ENCODE data around the gene DAPL1.

The DAPL1 gene, protein sequence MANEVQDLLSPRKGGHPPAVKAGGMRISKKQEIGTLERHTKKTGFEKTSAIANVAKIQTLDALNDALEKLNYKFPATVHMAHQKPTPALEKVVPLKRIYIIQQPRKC

DNA sequence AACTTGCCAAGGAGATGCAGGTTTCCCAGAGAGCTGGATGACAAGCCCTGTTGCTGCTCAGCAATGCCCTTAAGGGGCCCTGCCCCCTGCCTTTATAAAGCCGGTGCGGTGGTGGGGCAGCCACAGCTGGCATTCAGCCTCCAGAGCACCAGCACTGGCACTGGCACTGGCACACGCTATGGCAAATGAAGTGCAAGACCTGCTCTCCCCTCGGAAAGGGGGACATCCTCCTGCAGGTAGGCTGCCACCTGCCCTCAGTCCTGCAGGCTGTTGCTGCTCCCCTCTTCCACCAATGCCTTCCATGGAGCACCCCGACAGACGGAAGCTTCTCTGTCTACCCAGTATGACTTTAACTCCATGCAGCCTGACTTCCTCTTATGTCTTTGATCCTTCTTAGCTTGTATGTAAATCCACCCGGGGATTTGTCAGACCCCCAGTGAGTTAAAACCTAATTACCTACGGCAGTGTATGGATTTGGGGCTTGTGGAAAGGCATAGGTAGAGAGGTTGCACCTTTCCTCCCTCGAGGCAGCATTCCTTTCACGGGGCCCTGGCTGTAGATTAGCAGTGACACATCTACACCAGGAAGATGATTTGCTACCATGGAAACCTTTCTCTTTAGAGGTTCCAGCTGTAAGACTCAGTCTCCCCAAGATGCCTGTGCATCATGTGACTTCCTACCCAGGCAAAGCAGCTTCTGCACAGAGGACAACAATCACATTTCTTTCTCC is at the start of gene DAPL1:
TSS of gene DAPL1 (plus strand) at position 123 of the 730 bp plus-strand sequence. CDS start at position 179, 56 bp downstream.
- DNase-seq = peak; percentile 34

DNA sequence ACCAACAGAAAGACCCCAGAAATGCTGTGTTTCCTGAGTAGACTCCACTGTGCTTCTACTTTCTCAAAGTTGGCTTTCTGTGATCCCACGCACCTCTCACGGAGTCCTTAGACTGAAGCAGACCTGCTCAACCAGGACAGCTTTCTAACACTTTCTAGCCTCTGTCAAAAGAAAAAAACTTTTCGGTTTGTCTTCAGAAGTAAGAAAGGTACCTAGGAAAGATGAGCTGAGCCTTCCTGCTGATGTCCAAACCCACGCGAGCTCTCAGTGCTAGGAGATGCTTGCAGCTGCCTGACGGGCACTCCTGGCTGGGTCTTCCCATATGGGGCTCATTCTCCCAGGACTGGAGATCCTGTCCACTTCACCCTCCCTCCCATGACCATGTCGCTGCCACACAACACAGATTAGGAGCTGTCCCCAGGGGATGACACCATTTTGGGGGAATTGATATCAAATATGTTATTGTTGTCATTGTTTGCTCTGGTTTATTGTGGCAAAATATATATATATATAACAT is 49.2 kb upstream of the DAPL1 start:
- DNase-seq = no peak

DNA sequence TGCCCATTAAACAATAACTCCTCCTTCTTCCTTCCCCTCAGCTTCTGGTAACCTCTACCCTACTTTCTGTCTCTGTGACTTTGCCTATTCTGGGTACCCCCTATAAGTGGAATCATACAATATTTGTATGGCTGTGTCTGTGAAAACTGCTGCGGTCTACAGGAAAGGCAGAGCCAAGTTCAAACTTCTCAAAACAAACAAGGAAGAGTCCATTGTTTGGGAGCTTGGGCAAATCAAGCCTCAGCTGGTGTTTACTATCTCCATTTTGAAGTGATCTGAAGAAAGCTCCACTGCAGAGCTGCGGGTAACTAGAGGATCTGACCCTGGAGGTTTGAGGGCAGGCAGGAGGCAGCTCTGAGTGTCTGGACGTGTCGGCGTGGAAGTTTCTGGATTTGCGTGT is 48.6 kb upstream of the DAPL1 start:
- no peak for DNase-seq

DNA sequence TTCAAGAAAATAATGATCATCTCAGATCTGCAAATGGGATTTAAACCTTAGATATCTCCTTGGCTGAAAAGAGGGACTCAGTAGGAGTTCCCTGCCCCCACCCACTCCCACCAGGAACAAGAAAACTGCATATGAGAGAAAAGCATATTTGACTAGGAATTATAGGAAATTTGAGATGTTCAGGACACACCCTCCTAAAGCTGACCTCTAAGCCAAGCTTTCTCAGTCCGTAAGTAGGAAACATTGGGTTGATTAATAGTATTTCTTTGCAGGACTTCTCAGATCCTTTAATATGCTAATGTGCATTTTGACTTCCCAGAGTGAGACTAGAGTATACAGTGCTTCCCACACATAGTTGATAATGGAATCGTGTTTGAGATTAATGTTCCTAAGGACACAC is 47.8 kb upstream of the DAPL1 start:
- DNase-seq = no peak

DNA sequence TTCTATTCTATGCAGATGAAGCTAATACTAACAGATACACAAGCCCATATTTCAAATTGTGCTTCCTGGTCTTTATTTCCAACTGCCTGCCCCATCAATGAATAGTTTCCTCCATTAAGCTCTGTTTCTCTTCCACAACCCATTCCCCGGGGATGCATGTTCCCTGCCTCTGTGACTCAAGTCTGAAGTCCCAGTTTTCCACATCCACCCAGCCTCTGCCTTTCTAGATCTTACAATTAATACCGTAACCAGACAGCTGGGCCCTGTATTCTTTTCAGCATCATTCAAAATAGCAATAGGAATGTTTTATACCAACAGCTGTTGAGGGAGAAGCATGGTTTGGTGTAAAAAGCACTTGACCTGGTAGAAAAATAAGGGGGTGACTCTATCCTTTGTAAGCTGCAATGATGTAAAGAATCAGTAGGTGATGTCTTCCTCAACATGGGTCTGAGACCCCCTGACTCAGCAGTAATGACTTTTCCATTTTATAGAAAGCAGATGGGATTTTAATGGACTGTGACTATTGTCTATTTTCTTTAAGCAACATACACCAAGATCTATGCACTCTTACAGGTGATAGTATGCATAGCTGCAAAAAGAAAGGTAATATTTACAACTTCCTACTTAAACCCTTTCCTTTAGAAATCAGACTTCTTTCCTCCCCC is 46.1 kb upstream of the DAPL1 start:
- DNase-seq = no peak

DNA sequence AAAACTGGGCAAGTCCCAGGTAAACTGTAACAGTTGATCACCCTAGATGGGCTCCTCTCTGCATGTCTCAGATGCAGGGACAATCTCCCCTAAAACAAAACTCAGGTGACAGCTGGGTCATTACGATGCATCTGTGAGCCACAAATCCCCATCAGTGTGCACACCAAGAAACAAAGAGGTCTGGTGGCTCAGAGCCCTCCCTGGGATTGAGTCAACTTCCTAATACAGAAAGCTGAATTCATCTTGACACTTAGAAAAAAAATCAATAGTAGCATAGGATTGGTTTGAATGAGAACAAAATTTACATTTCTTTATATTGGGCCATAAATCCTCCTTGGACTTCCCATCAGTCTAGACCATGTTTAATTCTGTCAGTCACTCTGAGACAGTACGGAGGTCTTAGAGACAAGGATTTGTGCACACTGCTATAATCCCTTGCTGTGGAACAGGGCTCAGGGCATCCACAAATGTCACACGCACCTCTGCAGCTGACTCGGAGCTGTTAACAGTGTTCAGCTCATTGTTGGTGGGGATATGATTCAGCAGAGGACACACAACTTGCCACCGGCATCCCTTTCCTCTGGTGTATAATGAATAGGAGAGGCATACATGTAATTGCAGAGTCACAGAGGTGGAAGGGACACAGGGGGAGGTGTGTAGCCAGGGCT is 44.5 kb upstream of the DAPL1 start:
- no peak for DNase-seq

DNA sequence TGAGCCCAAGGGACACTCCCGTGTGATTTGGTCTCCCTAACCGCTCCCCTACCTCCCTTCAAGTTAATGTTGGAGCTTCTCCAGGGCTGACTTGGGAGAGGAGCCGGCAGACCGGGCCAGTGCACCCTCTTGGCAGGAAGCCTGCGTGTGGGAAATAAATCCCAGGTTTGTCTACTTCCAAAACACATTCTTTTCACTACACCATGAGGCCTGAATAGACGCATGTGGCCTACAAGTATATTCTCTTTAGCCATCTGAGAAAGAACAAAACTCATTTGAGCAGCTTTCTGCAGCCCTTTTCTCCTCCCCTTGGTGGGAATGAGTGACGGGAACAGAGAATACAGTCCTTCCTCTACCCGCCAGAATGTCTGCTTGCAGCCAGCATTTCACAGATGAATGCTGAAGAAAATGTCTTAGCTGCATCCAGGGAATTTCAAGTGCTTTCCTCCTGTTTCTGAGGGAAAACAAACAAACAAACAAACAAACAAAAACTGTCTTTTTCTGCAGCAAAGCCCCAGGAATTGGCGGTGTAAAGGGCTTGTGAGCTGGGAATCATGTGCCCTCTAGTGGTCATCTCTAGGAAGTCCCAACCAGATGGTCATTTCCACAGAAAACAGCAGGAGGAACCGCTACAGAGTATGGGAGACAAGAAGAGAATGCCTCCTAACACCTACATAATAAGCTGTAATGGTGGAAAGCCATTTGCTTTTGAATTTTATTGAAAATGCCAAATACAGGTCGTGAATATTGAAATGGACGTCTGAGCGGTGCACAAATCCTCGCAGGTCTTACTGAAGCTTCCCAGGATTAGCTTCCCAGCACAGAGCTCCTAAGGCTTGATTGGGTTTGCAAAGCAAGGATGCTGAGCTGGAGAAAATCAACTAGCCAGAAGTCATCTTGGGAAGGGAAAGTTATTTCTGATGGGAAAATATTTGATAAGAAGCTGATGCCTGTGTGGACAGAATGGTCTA is 41.2 kb upstream of the DAPL1 start:
- peak; percentile 15 for DNase-seq

DNA sequence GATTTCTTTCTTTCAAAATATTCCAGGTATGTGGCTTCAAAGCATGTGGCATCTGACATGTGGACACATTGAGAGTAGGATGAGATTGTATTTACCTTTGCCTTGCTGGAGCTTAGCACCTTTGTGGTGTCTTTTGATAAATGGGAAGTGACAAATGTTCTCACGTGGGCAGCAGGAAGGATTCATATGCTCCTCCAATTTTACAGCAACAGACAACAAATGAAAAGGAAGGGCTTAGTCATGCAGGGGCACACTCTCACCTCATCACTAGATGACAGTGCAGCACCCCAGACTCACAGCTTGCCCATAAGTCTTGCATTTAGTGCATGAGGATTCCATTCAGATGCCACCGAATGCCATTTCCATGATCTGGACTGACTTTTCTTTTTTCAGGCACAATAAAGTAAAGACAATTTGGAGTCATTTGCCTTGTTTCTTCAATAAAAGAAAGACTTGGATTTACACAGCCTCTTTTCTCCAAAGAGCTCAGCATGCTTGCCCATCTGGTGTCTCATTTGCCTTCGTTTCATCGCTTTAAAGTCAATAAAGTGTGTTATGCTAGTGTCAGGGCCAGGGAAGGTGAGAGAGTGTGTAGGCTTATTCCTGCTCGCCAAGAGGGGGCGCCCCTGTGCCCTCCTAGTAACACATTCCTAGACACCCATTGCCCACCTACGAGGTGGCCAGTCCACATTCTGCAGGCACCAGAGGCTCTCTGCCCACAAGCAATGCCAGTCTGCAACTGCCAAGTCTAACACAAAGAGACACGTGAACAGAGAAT is 39.6 kb upstream of the DAPL1 start:
- DNase-seq = no peak

DNA sequence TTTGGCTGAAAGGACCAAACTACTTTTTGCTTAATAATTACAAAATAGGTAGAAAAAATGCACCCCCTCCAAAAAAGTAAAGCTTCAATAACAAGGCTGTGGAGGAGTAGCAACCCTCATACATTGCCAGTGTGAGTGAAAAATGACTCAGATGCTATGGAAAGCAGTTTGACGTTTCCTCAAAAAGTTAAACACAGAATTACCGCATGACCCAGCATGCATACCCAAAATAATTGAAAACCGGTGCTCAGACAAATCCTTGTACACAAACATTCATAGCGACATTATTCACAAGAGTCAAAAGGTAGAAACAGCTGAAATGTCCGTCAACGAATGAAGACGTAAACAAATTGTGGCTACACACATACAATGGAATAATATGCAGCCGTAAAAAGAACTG is 38.8 kb upstream of the DAPL1 start:
- DNase-seq = no peak

DNA sequence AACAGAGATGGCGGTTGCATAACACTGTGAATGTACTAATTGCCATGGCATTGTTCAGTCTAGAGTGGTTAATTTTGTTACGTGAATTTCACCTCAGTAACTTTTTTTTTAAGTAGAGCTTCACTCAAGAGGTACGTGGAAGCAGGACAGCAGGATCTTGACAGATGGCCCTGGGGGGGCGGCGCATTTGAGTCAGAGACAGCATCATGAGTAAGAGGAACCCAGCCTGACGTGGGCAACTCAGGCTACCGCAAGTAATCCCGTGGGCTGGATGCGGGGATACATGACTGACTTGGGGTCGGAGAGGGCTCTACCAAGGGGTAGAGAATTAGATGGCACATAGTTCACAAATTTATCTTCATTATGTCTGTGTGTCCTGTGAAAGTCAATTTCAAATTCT is 38.1 kb upstream of the DAPL1 start:
- no peak for DNase-seq

DNA sequence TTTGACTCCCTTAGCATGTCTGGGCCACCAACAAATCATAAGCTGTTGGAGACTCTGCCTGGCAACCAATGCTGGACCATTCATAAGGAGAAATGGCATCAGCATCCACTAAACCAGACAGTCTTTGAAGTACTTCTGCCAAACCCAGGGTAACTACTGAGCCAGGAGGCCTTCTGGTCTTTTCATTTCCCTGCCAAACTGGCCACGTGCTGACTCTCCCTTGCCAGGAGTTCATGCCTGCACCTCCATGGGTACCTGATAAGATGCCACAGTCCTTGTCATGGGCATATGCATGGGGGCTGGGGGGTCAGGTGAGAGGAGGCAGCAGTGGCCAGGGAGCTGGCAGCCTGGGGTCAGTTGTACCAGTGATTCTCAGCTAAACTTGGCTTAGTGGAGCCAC is 34.2 kb upstream of the DAPL1 start:
- no peak for DNase-seq

DNA sequence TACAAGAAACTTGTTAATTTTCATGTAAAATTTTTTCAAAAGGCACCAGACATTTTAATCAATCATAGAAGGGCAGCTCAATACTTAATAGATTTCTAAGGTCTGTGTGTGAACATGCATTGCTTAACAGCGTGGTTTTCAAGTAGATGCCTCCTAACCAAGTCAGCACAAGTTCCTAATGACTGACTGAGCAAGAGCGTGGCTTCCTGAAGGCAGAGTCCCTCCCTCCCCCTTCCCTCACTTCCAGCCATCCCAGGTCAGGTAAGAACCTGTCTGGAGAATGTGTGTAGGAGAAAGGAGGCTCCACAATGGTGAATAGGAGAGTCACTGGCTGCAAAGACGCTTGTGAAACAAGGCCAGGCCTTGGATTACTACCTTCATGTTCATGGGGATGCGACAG is 33.5 kb upstream of the DAPL1 start:
- no peak for DNase-seq

DNA sequence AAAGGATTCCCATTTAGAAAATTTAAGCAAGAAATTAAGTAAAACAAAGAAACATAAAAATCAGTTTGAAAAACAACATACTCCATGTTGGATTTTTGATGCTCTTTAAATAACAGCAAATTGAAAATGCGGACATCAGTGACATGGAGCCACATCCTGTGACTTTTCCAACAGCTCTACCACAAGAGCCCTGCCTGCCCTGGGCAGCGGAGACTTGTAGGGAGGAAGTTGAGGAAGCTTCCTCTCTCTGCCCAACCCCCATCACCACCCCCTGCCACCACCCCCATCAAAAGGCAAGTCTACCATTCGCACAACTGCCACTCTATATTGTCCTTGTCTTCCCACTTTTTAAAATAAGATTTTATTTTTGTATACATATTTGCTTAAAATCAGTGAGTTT is 32.8 kb upstream of the DAPL1 start:
- DNase-seq = no peak

DNA sequence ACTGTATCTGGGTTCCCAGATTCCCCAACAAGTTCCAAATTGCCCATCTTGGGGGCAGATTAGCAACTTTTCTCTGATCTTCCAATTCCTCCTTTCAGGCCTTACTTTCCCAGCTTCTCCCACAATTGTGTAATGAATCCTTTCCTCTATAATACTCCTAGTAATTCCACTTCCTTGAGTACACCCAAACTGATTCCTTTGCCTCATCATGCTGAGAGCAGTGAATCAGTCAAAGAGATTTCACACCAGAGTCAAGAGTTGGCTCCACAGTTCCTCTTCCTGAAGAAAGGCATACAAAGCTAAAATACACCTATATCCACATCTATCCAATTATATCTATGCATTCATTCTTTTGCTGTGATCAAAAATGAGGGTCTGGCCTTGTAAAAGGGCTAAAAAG is 28.6 kb upstream of the DAPL1 start:
- DNase-seq = no peak

DNA sequence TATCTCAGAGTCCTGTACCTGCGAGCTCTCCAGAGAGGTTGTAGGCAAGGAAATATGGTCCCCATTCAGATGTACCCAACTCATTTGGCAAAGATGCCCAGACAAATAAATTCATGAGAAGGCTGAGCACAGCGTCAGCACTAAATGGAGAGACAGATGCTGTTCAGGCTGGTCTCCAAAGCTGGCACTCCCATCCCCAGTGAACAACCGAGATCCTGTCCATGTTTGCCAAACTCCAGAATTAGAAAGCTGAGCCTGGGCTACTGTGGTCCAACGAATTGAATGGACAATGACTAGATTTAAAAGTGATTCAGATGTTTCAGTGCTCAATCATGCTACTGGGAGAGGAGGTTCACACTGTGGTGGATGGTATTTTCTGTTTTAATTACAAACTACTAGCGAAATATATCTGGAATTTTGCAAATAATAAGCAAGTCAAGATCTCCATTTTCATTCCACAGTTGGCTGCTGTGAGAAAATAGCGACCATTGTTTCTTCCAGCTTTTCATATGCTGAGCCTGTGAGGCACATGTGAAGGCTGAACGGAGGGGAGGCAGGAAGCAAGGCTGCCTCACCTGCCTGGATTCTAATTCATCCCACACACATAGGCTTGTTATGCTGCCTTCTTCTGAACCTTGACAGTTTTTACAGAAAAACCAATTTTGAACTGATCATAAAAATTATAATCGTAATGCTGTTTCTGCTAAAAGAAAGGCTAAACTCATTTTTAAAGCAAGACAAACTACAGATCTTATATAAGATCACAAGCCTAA is 22.6 kb upstream of the DAPL1 start:
- DNase-seq = no peak

DNA sequence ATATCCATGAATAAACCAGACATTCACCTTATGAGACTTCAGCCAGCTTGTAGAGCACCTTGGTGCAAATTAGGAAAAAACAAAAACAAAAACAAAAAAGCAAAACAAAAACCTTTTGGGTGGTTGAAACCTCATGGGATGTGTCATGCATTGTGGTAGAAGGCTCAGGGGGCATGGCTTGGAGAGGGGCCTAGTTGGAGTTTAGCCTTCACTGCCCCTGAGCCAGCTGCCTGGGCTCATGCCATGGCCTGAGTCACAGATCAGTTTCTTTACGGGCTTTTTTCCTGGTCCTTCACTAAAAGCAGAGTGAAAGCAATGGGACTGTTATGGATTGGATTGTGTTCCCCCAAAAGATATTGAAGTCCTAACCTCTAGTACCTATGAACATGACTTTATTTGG is 22.0 kb upstream of the DAPL1 start:
- no peak for DNase-seq

DNA sequence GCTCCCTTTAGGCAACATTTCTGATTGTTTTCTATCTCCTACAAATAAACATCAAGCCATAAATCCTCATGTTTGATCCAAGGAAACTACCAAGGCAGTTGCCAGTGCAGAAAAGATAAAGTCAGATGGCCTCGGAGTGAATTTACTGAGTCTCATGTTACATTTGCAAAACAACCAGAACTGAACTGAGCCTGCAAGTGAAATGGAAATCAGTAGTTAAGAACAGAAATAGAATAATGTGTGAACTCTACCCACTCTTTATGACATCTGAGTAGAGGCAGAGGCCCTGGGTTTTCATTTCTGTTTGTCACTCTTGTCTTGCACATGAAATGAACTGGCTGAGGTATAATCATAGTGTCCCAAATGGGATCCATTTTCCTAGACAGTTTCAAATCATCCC is 20.4 kb upstream of the DAPL1 start:
- no peak for DNase-seq

DNA sequence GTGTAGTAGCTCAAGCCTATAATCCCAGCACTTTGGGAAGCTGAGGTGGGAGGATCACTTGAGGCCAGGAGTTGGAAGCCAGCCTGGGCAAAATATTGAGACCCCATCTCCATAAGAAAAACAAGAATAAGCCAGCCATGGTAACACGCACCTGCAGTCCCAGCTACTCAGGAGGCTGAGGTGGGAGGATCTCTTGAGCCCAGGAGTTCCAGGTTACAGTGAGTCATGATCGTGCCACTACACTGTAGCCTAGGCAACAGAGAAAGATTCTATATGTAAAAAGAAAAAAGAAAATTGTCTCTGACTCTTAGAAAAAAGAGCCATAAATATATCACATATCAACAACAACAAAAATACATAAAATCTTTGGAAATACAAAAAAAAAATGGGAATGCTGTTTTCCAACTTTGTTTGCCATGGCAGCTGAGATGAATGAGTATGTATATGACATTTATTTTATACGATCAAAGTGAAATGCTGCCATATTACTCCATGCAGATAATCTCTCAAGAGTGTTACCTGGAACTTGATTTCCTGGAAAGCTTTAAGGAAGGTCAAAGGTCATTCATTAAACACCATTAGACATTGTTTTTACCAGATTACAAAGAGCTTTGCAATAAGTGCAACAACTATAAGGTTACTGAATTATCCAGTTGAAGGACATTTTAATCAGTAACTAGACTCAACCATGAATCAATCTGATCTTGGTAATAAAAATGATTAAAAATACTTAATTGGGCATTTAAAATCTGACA is 19.7 kb upstream of the DAPL1 start:
- no peak for DNase-seq

DNA sequence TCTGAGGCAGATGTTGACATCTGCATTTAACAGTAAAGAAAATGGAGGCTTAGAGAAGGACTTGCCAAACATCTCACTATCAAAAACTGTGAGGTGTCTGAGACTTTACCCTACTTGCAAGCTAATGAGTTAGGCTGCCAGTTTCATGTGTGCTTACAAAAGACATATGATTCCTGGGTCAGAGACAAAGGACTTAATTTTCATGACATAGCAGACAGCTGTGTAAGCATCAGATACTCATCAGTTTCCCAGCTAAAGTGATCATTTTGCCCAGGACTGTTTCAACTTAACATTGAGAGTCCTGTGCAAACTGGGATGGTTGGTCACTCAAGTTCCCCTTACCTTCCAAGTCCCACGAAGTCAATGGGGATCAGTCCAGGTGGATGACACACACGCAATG is 18.9 kb upstream of the DAPL1 start:
- no peak for DNase-seq

DNA sequence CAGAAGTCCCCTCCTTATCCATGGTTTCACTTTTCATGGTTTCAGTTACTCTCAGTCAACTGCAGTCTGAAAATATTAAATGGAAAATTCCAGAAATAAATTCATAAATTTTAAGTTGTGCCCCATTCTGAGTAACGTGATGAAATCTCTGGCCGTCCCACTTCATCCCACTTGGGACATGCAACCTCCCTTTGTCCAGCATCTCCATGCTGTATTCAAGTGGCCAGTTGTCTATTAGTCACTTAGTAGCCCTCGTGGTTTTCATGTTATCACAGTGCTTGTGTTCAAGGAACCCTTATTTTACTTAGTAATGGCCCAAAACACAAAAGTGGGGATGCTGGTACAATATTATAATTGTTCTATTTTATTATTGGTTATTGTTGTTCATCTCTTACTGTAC is 18.0 kb upstream of the DAPL1 start:
- no peak for DNase-seq
